ENCODE results near the gene KIF26B.

Gene KIF26B

DNA sequence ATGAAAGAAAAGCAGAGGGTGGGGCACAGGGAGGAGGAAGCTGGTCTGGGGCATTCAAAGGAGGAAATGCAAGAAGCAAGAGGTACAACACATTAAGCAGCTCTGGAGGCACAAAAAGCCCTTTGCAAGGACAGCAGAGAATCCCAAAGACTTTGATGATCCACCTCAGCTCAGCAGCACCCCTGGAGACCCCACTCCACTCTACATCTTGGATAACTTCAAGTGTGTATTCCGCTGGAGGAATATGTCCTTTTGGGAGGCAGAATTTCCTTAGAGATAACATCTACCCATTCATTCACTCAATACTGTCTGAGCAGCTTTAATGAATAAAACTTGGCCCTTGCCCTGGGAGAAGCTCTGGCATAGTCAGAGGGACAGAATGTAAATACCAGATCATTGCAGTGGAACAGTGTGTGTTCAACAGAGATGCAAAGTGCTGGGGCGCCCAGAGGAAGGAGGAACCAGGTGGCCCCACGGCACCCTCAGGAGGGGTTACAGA is 599.7 kb downstream of the KIF26B start:
- H3K27me3 ChIP-seq (ENCODE audit: control insufficient read depth, insufficient read depth, low read length): no peaks in the 10 kb centered on the region

More for the DNA sequence above, 599.7 kb downstream of the KIF26B start:
- Histone ChIP-seq H3K27ac (ENCODE audit: low read depth, low read length) (no peak overlapping the region), H3K9me3 (ENCODE audit: control insufficient read depth, insufficient read depth, low read depth, low read length) (no peaks in the 10 kb centered on the region), H3K4me3 (ENCODE audit: low read depth, low read length) (no peak overlapping the region), H3K9ac (ENCODE audit: low read length) (no peak overlapping the region), H3K4me1 (ENCODE audit: control insufficient read depth, insufficient read depth, low read length) (peaks cover 11% of the 10 kb centered on the region), H3K36me3 (ENCODE audit: control insufficient read depth, insufficient read depth, low read length) (no peaks in the 10 kb centered on the region)

Data from HUES6 (cell line).